ENCODE measurements around the gene NIFK.

- TF ChIP-seq CTCF (IDR thresholded peaks at IDR 0.05), result no peak
- TF ChIP-seq POLR2A (IDR thresholded peaks at IDR 0.05), result no peak
These were observed 37.6 kb upstream of the NIFK start for GRCh38 chr2:121774235-121774634.

All from Peyer's patch (tissue), 4 donors.